HEK293T (cell line): Measurements from ENCODE around the gene CAMK2G.
"Not testable (repeated sequence)": the region's sequence is repeated elsewhere in the genome, so short reads cannot be mapped to it uniquely, and the experiment has no call there.

Experiments used
- CTCF ChIA-PET: fragments of 350-600 bp; formaldehyde crosslinking; extraction: SDS; loops from one replicate; lab custom pipeline; 2021; ENCODE audit warnings: antibody characterized with exemption, inconsistent platforms; lab: Yijun Ruan, JAX
- POLR2A ChIA-PET: fragments of 350-600 bp; formaldehyde crosslinking; extraction: SDS; loops from one replicate; lab custom pipeline; 2020; ENCODE audit warnings: antibody characterized with exemption, inconsistent platforms; lab: Yijun Ruan, JAX
- DNase-seq: peaks from one replicate; pipeline ENCODE4 v3.0.0; 2012; ENCODE audit warnings: mixed read lengths; ENCODE audit errors: extremely low spot score
- ARNT ChIP-seq: fragments of 450-650 bp; IDR thresholded peaks from 2 replicates; pipeline ENCODE4 v1.6.1; 2017; ENCODE audit warnings: mild to moderate bottlenecking
- BHLHE40 ChIP-seq: fragments of 450-650 bp; IDR thresholded peaks from 2 replicates; pipeline ENCODE4 v1.6.1; 2016; ENCODE audit warnings: mild to moderate bottlenecking, moderate library complexity, borderline replicate concordance
- CTBP1 ChIP-seq: fragments of 450-650 bp; IDR thresholded peaks from 2 replicates; pipeline ENCODE4 v1.6.1; 2016; ENCODE audit warnings: borderline replicate concordance
- ELF4 ChIP-seq: fragments of 450-650 bp; IDR thresholded peaks from 2 replicates; pipeline ENCODE4 v1.6.1; 2017; ENCODE audit warnings: antibody characterized with exemption
- FOXA1 ChIP-seq: fragments of 450-650 bp; IDR thresholded peaks from 2 replicates; pipeline ENCODE4 v1.6.1; 2016; ENCODE audit warnings: mild to moderate bottlenecking
- FOXK2 ChIP-seq: fragments of 450-650 bp; IDR thresholded peaks from 2 replicates; pipeline ENCODE4 v1.6.1; 2016; ENCODE audit warnings: mild to moderate bottlenecking
- FOXM1 ChIP-seq: fragments of 450-650 bp; IDR thresholded peaks from 2 replicates; pipeline ENCODE4 v1.6.1; 2017; ENCODE audit warnings: mild to moderate bottlenecking, borderline replicate concordance
- HDGF ChIP-seq: fragments of 450-650 bp; IDR thresholded peaks from 2 replicates; pipeline ENCODE4 v1.6.1; 2017; ENCODE audit warnings: antibody characterized with exemption, borderline replicate concordance
- L3MBTL2 ChIP-seq: fragments of 450-650 bp; conservative IDR thresholded peaks from 2 replicates; pipeline ENCODE4 v1.6.1; 2016; ENCODE audit warnings: mild to moderate bottlenecking
- LEF1 ChIP-seq: fragments of 450-650 bp; IDR thresholded peaks from 2 replicates; pipeline ENCODE4 v1.6.1; 2017; ENCODE audit warnings: mild to moderate bottlenecking, borderline replicate concordance
- NFRKB ChIP-seq: fragments of 450-650 bp; IDR thresholded peaks from 2 replicates; pipeline ENCODE4 v1.6.1; 2016; ENCODE audit warnings: mild to moderate bottlenecking, moderate library complexity
- PKNOX1 ChIP-seq: fragments of 450-650 bp; IDR thresholded peaks from 2 replicates; pipeline ENCODE4 v1.6.1; 2016
- SP1 ChIP-seq: fragments of 450-650 bp; IDR thresholded peaks from 2 replicates; pipeline ENCODE4 v1.6.1; 2017
- SUZ12 ChIP-seq: fragments of 450-650 bp; IDR thresholded peaks from 2 replicates; pipeline ENCODE4 v1.6.1; 2016; ENCODE audit warnings: mild to moderate bottlenecking
- TARDBP ChIP-seq: fragments of 450-650 bp; IDR thresholded peaks from 2 replicates; pipeline ENCODE4 v1.6.1; 2016
- ZNF384 ChIP-seq: fragments of 450-650 bp; IDR thresholded peaks from 2 replicates; pipeline ENCODE4 v1.6.1; 2016

CAMK2G gene

GRCh38 chr10:73790886-73791625, 83.3 kb downstream of the CAMK2G start:
- TF ChIP-seq HDGF (no peak), ARNT (no peak), SP1 (no peak), TARDBP (no peak), FOXA1 (no peak), SUZ12 (no peak), FOXK2 (no peak)
- POLR2A ChIA-PET: interaction anchor here (0.9 kb wide), 1 partner anchor 8 kb away, joined by 3 read pairs; no protein-coding TSS in a partner anchor
- no peak for DNase-seq
- CTCF ChIA-PET: no interaction called here

GRCh38 chr10:73789659-73790055, 84.7 kb downstream of the CAMK2G start:
- ChIA-PET POLR2A (no interaction called here), CTCF (no interaction called here)
- no peak for TF ChIP-seq NFRKB
- TF ChIP-seq ARNT: no peak
- TF ChIP-seq SP1: no peak
- no peak for TF ChIP-seq ZNF384
- TF ChIP-seq LEF1: no peak
- no peak for TF ChIP-seq HDGF
- TF ChIP-seq TARDBP: no peak
- no peak for TF ChIP-seq BHLHE40
- no peak for TF ChIP-seq L3MBTL2
- no peak for TF ChIP-seq ELF4
- no peak for DNase-seq

- TF ChIP-seq BHLHE40 (no peak), TARDBP (no peak), CTBP1 (no peak), L3MBTL2 (no peak), HDGF (no peak), ZNF384 (no peak)
- no peak for DNase-seq
- ChIA-PET POLR2A (no interaction called here), CTCF (no interaction called here)
Measured at GRCh38 chr10:73788864-73789658, 85.3 kb downstream of the CAMK2G start.

- DNase-seq: not testable (repeated sequence)
- ChIA-PET CTCF (interaction anchor here (0.6 kb wide), 1 partner anchor 93 kb away, joined by 4 read pairs; no protein-coding TSS in a partner anchor), POLR2A (interaction anchor here (1.3 to 2.7 kb wide), 6 partner anchors 8 to 56 kb away, joined by 3 to 11 read pairs (median 4); a partner anchor contains a TSS)
Measured at GRCh38 chr10:73787031-73787800, 87.1 kb downstream of the CAMK2G start.

- ChIA-PET CTCF (no interaction called here), POLR2A (interaction anchor here (0.6 to 2.7 kb wide), 10 partner anchors 8 to 291 kb away, joined by 3 to 11 read pairs (median 4); partner anchors contain the start of gene PPP3CB)
- no peak for TF ChIP-seq BHLHE40
- TF ChIP-seq HDGF: no peak
- TF ChIP-seq PKNOX1: no peak
- no peak for TF ChIP-seq L3MBTL2
- TF ChIP-seq FOXA1: no peak
- TF ChIP-seq SUZ12: no peak
- no peak for TF ChIP-seq ZNF384
- TF ChIP-seq LEF1: no peak
- no peak for TF ChIP-seq ELF4
- TF ChIP-seq ARNT: no peak
- no peak for TF ChIP-seq FOXM1
- no peak for TF ChIP-seq FOXK2
- no peak for TF ChIP-seq SP1
- no peak for TF ChIP-seq TARDBP
- TF ChIP-seq NFRKB: no peak
- no peak for TF ChIP-seq CTBP1
- DNase-seq: no peak
Measured at GRCh38 chr10:73786512-73786885, 87.9 kb downstream of the CAMK2G start.

- ChIA-PET CTCF (no interaction called here), POLR2A (interaction anchor here (0.6 to 2.7 kb wide), 10 partner anchors 9 to 290 kb away, joined by 3 to 11 read pairs (median 4); partner anchors contain the start of gene PPP3CB)
- TF ChIP-seq FOXA1 (no peak), PKNOX1 (no peak), FOXK2 (no peak)
- no peak for DNase-seq
Measured at GRCh38 chr10:73785721-73786511, 88.4 kb downstream of the CAMK2G start.
